Small intestine (tissue), 16 donors: ENCODE results near the gene CCDC183. TPM values are rescaled to one million over a fixed set of nuclear protein-coding genes. Genes with fewer than 3 reads are reported as not detected.
A peak's percentile ranks its signal among the peaks of the same experiment; 100 is the strongest.

Experiments
- DNase-seq, 2 donors: peaks; one replicate each; pipeline versions ENCODE4 v3.0.0 to v3.0.0-alpha.2; 2013
- FAIRE-seq: peaks from 2 replicates; lab custom pipeline; 2012; peaks lifted over from hg19 to GRCh38; lab: Jason Lieb, UNC
- H3K27ac ChIP-seq, 3 donors: one replicate each; pipeline ENCODE4 v1.5.1; 2013; ENCODE audit warnings: low read length in 2 of 3, mild to moderate bottlenecking in 2 of 3, control low read depth in 1 of 3, inconsistent platforms in 1 of 3, low read depth in 1 of 3, moderate library complexity in 1 of 3
- H3K27me3 ChIP-seq, 3 donors: one replicate each; pipeline ENCODE4 v1.6.1; 2013; ENCODE audit warnings: low read length in 3 of 3, inconsistent platforms in 1 of 3; ENCODE audit not compliant: control insufficient read depth in 3 of 3, insufficient read depth in 3 of 3
- H3K36me3 ChIP-seq, 3 donors: one replicate each; pipeline ENCODE4 v1.6.1; 2013; ENCODE audit warnings: low read length in 3 of 3, inconsistent platforms in 1 of 3, low read depth in 1 of 3, mild to moderate bottlenecking in 1 of 3, moderate library complexity in 1 of 3; ENCODE audit not compliant: control insufficient read depth in 3 of 3, insufficient read depth in 2 of 3
- H3K4me1 ChIP-seq, 3 donors: one replicate each; pipeline ENCODE4 v1.6.1; 2013; ENCODE audit warnings: low read length in 2 of 3, inconsistent platforms in 1 of 3, low read depth in 1 of 3, mild to moderate bottlenecking in 1 of 3, moderate library complexity in 1 of 3; ENCODE audit not compliant: control insufficient read depth in 3 of 3, insufficient read depth in 2 of 3
- H3K4me3 ChIP-seq, 3 donors: one replicate each; pipeline ENCODE4 v1.5.1; 2013; ENCODE audit warnings: low read length in 3 of 3, control low read depth in 1 of 3, inconsistent platforms in 1 of 3, low read depth in 1 of 3, mild to moderate bottlenecking in 1 of 3, moderate library complexity in 1 of 3
- H3K9me3 ChIP-seq, 2 donors: one replicate each; pipeline ENCODE4 v1.6.1; 2013; ENCODE audit warnings: low read depth in 1 of 2, low read length in 1 of 2; ENCODE audit not compliant: control insufficient read depth in 2 of 2, insufficient read depth in 1 of 2
- WGBS, 3 donors: extraction: QIAGEN DNeasy Blood & Tissue Kit; methylation state at CpG; one replicate each; pipeline ENCODE4 v1.1.7; 2013; 5-methylcytosine and 5-hydroxymethylcytosine counted together
- long read RNA-seq, 10 donors: transcript quantifications; one replicate each; lab custom pipeline, GENCODE V29; 2026
- polyA plus RNA-seq, 4 donors: library from polyadenylated mRNA; stranded (reverse) in 3 of 4; unstranded in 1 of 4; fragments of 200-250 nt in 3 of 4; fragments of 120-200 nt in 1 of 4; gene quantifications; one replicate each; pipeline versions ENCODE4 v1.2.1 to v1.2.3, GENCODE V29; 2013
- donor health status: healthy with polysubstance abuse.
- donor health status: control.
- donor health status: control.
- donor health status: Bipolar disorder and iron deficiency.
- donor health status: healthy.

The CCDC183 gene
- 10 to 100 TPM in 1 of 4 donors, 1 to 10 TPM in 2, under 1 TPM in 1; 0.40 to 37.9 (median 2.1) TPM for polyA plus RNA-seq
- long read RNA-seq, donor 1, partial matches to known transcripts, result 32 of 32 reads
- long read RNA-seq, donor 1, other reads (novel, unspliced or antisense), result 0 of 32 reads
- long read RNA-seq, donor 2, result 0 reads
- long read RNA-seq, donor 3, result 0 reads
- long read RNA-seq, donor 4, result 0 reads
- long read RNA-seq, donor 5, result 0 reads
- long read RNA-seq, donor 6, partial matches to known transcripts, result 5 of 5 reads
- long read RNA-seq, donor 6, other reads (novel, unspliced or antisense), result 0 of 5 reads
- long read RNA-seq, donor 7, result 0 reads
- long read RNA-seq, donor 8, result 0 reads
- long read RNA-seq, donor 9, result 0 reads
- long read RNA-seq, donor 10, partial matches to known transcripts, result 19 of 21 reads
- long read RNA-seq, donor 10, other reads (novel, unspliced or antisense), result 0 of 21 reads

GRCh38 chr9:136796238-136796774, at the start of gene CCDC183:
Gene CCDC183, plus strand, starts transcription at chr9:136796338. Its CDS starts 60 bp downstream, at chr9:136796398.
- peak within 1 kb of the TSS in 1 of 3 donors; percentile 15 for H3K4me3 ChIP-seq
- peaks cover 0 to 4% (median 3%) of the 10 kb centered on the region in 3 donors for H3K27me3 ChIP-seq
- peaks cover 0 to 81% (median 3%) of the 10 kb centered on the region in 3 donors for H3K4me1 ChIP-seq
- FAIRE-seq (no peak), DNase-seq (no peak)
- H3K27ac ChIP-seq, result peak within 1 kb of the TSS in 1 of 3 donors; percentile 100
- H3K36me3 ChIP-seq, result peaks cover 0 to 38% (median 0%) of the 10 kb centered on the region in 3 donors
- WGBS, 3 donors, result 37 to 50% (median 44%) methylated on average over 5 of the region's 5 CpGs
- no peaks in the 10 kb centered on the region for H3K9me3 ChIP-seq

GRCh38 chr9:136746621-136747020, 49.5 kb upstream of the CCDC183 start:
- WGBS, 3 donors, result 88 to 92% (median 90%) methylated on average over 16 to 18 of the region's 18 CpGs
- FAIRE-seq (no peak), DNase-seq (no peak)
- peaks cover 0 to 3% of the 10 kb centered on the region in 2 donors for H3K9me3 ChIP-seq
- peaks cover 0 to 16% (median 0%) of the 10 kb centered on the region in 3 donors for H3K4me1 ChIP-seq
- no peaks in the 10 kb centered on the region for H3K36me3 ChIP-seq
- no peak overlapping the region for H3K27ac ChIP-seq
- peaks cover 0 to 16% (median 12%) of the 10 kb centered on the region in 3 donors for H3K27me3 ChIP-seq
- no peak overlapping the region for H3K4me3 ChIP-seq

- Histone ChIP-seq H3K9me3 (peaks cover 0 to 10% of the 10 kb centered on the region in 2 donors), H3K4me1 (peaks cover 0 to 8% (median 0%) of the 10 kb centered on the region in 3 donors), H3K36me3 (no peaks in the 10 kb centered on the region), H3K4me3 (no peak overlapping the region), H3K27me3 (peaks cover 0 to 10% (median 8%) of the 10 kb centered on the region in 3 donors), H3K27ac (no peak overlapping the region)
- DNase-seq, result no peak
- WGBS, 3 donors, result 66 to 84% (median 76%) methylated on average over 17 to 22 of the region's 22 CpGs
- no peak for FAIRE-seq
Observed at GRCh38 chr9:136747161-136748060, 48.7 kb upstream of the CCDC183 start.

GRCh38 chr9:136748201-136748600, 47.9 kb upstream of the CCDC183 start, which contains the start of gene LCN6:
Gene LCN6, minus strand, starts transcription at chr9:136748525. Its CDS starts 42 bp downstream, at chr9:136748483.
- Histone ChIP-seq H3K27ac (no peak within 1 kb of the TSS), H3K4me1 (no peaks in the 10 kb centered on the region), H3K27me3 (peaks cover 0 to 4% (median under 1%) of the 10 kb centered on the region in 3 donors), H3K4me3 (no peak within 1 kb of the TSS), H3K36me3 (no peaks in the 10 kb centered on the region), H3K9me3 (peaks cover 0 to 10% of the 10 kb centered on the region in 2 donors)
- no peak for DNase-seq
- FAIRE-seq, result no peak
- 70 to 76% (median 75%) methylated on average over 8 of the region's 8 CpGs for WGBS, 3 donors

GRCh38 chr9:136748666-136749611, 47.2 kb upstream of the CCDC183 start:
- Histone ChIP-seq H3K4me3 (no peak overlapping the region), H3K9me3 (peaks cover 0 to 10% of the 10 kb centered on the region in 2 donors), H3K27me3 (peaks cover 0 to 2% (median 0%) of the 10 kb centered on the region in 3 donors), H3K36me3 (no peaks in the 10 kb centered on the region), H3K4me1 (no peaks in the 10 kb centered on the region), H3K27ac (no peak overlapping the region)
- 77 to 84% (median 79%) methylated on average over 21 of the region's 21 CpGs for WGBS, 3 donors
- FAIRE-seq (no peak), DNase-seq (no peak)

- H3K4me1 ChIP-seq, result no peaks in the 10 kb centered on the region
- no peaks in the 10 kb centered on the region for H3K36me3 ChIP-seq
- WGBS, 3 donors, result 38 to 40% (median 40%) methylated on average over 2 of the region's 2 CpGs
- H3K27ac ChIP-seq, result no peak overlapping the region
- peaks cover 0 to 13% of the 10 kb centered on the region in 2 donors for H3K9me3 ChIP-seq
- DNase-seq (no peak), FAIRE-seq (no peak)
- H3K27me3 ChIP-seq, result peaks cover 0 to 2% (median 0%) of the 10 kb centered on the region in 3 donors
- H3K4me3 ChIP-seq, result no peak overlapping the region
Observed at GRCh38 chr9:136750526-136750925, 45.6 kb upstream of the CCDC183 start.

- Histone ChIP-seq H3K27ac (no peak overlapping the region), H3K9me3 (peaks cover 0 to 19% of the 10 kb centered on the region in 2 donors), H3K4me1 (no peaks in the 10 kb centered on the region), H3K36me3 (no peaks in the 10 kb centered on the region), H3K27me3 (peaks cover 0 to 2% (median 0%) of the 10 kb centered on the region in 3 donors), H3K4me3 (no peak overlapping the region)
- FAIRE-seq, result no peak
- WGBS, 3 donors, result 87 to 96% (median 90%) methylated on average over 1 of the region's 1 CpG
- DNase-seq, result no peak
Observed at GRCh38 chr9:136751244-136751643, 44.9 kb upstream of the CCDC183 start.
